GM23248 (cell line): Measurements from ENCODE around the gene NAGS.
"Not testable (repeated sequence)": the region's sequence is repeated elsewhere in the genome, so short reads cannot be mapped to it uniquely, and the experiment has no call there.

Experiments used
- EZH2 ChIP-seq: fragments of 200-600 bp; sonication (generic); IDR thresholded peaks from 2 replicates; pipeline ENCODE4 v1.6.1; 2018; ENCODE audit warnings: antibody characterized with exemption, mild to moderate bottlenecking; ENCODE audit not compliant: insufficient read depth, poor library complexity, severe bottlenecking
- EZH2phosphoT487 ChIP-seq: fragments of 200-600 bp; sonication (generic); IDR thresholded peaks from 2 replicates; pipeline ENCODE4 v1.6.1; 2018; ENCODE audit warnings: antibody characterized with exemption, moderate library complexity, mild to moderate bottlenecking, low read depth; ENCODE audit not compliant: insufficient read depth

- not testable (repeated sequence) for TF ChIP-seq EZH2, EZH2phosphoT487
Observed at GRCh38 chr17:43997180-43997579, 7.2 kb upstream of the NAGS start.
